Measurements from ENCODE around the gene POLL.

DNA sequence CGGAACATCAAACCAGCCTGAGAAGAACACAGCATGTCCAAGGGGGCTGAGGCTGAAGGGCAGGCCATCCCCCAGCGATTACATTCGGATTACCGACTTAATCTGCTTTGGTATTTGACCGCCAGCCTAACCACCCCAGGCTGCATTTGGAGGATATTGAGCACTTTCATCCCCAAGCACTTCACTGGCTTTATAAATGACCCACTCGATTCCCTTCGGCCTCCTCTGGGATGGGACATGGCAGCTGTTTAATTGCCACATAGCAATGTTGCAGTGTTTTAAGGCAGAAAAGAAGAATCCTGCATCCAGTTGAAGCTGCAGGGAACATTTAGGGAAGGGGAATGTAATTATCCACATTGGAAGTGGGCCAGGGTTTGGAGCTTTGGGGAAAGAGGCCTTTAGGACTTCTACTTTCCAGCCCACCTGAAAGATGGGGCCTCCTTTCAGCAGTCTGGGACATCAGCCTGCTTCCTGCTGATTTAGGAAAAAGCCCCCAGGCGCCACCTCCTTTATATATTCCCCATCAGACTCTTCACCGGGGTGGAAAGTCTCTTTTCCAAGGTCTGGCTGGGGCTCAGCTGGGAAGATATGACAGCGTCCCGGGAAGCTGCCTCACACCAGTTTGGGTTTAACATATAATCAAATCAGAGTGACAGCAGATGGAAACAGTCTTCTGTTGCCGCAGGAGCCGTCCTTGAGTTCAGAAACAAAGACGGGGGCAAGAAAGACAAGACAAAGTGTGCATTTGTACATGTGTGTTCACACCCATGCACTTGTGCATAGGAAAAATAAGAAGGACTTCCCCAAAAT is 9.2 kb upstream of the POLL start:
- no peak for TF ChIP-seq GLIS3 (CRISPR knock-in tag; IDR thresholded peaks at IDR 0.05)
- no peak for TF ChIP-seq SNAI2 (CRISPR knock-in tag; IDR thresholded peaks at IDR 0.05)
- TF ChIP-seq, protein P1, sequence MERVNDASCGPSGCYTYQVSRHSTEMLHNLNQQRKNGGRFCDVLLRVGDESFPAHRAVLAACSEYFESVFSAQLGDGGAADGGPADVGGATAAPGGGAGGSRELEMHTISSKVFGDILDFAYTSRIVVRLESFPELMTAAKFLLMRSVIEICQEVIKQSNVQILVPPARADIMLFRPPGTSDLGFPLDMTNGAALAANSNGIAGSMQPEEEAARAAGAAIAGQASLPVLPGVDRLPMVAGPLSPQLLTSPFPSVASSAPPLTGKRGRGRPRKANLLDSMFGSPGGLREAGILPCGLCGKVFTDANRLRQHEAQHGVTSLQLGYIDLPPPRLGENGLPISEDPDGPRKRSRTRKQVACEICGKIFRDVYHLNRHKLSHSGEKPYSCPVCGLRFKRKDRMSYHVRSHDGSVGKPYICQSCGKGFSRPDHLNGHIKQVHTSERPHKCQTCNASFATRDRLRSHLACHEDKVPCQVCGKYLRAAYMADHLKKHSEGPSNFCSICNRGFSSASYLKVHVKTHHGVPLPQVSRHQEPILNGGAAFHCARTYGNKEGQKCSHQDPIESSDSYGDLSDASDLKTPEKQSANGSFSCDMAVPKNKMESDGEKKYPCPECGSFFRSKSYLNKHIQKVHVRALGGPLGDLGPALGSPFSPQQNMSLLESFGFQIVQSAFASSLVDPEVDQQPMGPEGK (CRISPR knock-in tag; IDR thresholded peaks at IDR 0.05; ENCODE audit: borderline replicate concordance): no peak
- TF ChIP-seq PPARA (CRISPR knock-in tag; IDR thresholded peaks at IDR 0.05; ENCODE audit: borderline replicate concordance): no peak

All from SK-N-SH treated with all-trans-retinoic acid at 6 μM for 48 hours (cell line).